WI38 (cell line): Measurements from ENCODE around the gene SPARC.
"Not testable (repeated sequence)": the region's sequence is repeated elsewhere in the genome, so short reads cannot be mapped to it uniquely, and the experiment has no call there.

Source experiments
- H3K4me3 ChIP-seq: 2 replicates; pipeline ENCODE4 v1.5.1; 2011; ENCODE audit warnings: low read depth, mild to moderate bottlenecking, control low read depth, low read length
- TF ChIP-seq, protein P1 (sequence below): IDR thresholded peaks from 2 replicates; pipeline ENCODE4 v1.5.1; 2012; ENCODE audit warnings: low read depth, mild to moderate bottlenecking, control low read depth, low read length

Gene SPARC

DNA sequence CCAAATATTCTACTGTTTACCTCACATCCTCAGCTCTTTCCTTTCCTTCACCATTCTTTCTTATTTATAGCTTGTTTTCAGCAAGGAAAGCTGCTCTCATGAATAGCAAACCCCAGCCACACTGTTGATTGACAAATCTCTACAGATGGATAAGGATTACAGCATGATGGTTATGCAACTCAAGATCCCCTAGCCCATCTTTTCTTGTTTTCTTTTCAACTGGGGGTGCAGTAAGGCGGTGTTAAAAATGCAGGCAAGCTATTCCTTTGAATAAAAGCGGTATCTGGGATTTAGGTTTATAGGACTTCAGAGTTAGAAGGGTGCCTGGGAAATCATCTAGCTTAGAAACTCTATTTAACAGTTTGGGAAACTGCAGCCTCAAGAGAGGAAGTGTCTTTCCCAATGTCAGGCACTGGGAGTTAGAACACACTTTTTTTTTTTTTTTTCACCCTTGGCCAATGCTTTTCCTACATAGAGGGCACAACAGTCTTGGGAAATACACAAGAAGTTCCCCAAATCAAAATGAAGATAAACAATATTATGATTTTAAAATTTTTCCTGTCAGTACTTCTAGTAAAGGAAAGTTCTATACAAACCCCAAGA is 2.6 kb downstream of the SPARC start:
- TF ChIP-seq, protein P1, sequence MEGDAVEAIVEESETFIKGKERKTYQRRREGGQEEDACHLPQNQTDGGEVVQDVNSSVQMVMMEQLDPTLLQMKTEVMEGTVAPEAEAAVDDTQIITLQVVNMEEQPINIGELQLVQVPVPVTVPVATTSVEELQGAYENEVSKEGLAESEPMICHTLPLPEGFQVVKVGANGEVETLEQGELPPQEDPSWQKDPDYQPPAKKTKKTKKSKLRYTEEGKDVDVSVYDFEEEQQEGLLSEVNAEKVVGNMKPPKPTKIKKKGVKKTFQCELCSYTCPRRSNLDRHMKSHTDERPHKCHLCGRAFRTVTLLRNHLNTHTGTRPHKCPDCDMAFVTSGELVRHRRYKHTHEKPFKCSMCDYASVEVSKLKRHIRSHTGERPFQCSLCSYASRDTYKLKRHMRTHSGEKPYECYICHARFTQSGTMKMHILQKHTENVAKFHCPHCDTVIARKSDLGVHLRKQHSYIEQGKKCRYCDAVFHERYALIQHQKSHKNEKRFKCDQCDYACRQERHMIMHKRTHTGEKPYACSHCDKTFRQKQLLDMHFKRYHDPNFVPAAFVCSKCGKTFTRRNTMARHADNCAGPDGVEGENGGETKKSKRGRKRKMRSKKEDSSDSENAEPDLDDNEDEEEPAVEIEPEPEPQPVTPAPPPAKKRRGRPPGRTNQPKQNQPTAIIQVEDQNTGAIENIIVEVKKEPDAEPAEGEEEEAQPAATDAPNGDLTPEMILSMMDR = no peak
- peak overlapping the region; percentile 100 for H3K4me3 ChIP-seq

DNA sequence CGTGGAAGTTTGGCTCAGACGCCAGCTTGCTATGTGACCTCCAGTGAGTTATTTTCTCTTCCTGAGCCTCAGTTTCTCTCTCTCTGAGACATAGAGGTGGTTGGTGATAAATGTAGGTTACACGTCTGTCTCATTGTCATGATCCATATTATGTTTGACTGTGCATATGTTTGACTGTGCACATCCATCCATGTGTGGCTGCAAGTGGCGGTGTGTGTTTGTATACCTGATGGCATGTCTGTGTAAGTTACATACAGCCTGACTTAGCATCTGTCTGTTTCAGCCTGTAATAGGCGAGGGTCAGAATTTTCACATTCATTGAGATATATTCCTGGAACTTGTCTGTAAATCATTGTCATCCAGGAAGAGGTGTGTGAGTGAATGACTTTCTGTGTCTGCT is 3.3 kb downstream of the SPARC start:
- peak overlapping the region; percentile 100 for H3K4me3 ChIP-seq

DNA sequence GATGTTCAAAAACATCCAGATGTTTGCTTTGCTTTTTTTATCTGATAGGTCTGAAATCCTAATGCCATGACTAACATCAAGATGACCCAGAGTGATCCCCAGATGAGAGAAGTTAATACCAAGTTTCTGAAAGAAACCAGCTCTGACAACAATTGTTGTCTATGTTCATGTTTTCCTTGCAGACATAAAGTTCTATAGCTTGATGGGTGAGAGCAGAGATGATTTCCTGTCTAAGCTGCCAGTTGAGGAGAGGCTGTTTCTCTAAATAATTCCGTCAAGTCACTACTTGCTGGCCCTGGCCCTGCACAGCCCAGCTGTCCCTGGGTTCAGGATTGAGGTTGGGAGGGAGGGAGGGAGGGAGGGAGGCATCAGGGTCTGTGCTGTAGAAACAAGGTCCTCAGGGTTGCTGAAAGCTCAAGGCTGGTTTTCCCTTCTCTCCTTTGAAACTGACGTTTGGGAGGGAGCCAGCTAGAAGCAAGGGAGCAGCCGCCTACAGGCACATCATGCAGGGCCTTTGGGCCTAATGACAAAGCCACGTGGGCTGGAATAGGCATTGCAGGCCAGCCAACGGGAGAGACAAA is 3.9 kb downstream of the SPARC start:
- TF ChIP-seq, protein P1 = no peak
- H3K4me3 ChIP-seq = peak overlapping the region; percentile 100

More for the DNA sequence above, 3.3 kb downstream of the SPARC start:
- TF ChIP-seq, protein P1 = no peak

DNA sequence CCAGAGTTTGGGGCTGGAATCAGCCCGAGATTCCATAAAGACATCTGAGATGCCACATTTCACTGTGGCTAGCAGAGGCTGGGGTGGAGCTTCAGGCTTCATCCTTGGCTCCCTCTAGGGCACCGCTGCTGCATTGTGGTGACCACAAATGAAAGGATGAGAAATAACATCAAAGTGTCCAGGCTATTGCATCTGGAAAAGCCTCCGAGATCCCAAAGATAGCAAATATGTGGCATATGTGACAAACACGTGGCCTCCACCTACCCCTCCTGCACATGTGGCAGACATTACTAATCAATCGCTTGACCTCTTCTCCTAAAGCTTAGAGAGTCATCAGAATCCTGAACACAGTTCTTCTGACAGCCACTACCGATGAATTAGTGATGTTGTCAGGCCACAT is 4.5 kb downstream of the SPARC start:
- H3K4me3 ChIP-seq = peak overlapping the region; percentile 23
- TF ChIP-seq, protein P1 = no peak

DNA sequence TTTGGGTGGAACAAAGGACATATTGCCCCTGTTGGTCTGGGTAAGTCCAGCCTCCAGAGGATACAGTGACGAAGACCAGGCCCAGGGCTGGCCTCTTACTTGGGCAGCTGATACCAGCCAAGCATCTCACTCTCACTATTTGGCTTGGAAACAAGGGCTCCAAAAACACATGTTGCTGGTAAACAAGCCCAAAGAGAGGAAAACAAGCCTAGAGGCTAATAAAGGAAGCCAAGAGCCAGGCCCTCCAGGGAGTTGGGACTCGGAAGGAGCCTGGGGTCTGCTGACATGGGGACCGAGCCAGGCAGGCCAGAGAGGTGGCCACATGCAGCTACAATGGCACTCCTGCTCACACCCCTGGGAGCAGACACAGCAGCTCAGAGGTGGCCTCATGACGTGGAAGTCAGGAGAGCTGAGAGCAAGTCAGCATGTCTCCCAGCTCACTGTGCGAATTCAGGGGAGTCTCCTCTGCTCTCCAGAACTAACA is 5.7 kb downstream of the SPARC start:
- TF ChIP-seq, protein P1 = no peak
- peak overlapping the region; percentile 2 for H3K4me3 ChIP-seq

DNA sequence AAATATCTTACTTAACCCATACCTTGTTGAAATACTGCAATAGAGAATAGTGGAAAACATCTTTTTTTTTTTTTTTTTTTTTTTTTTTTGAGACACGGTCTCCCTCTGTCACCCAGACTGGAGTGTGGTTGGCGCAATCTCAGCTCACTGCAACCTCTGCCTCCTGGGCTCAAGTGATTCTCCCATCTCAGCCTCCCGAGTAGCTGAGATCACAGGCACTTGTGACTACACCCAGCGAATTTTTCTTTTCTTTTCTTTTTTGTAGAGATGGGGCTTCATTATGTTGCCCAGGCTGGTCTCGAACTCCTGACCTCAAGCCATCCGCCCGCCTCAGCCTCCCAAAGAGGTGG is 6.6 kb downstream of the SPARC start:
- H3K4me3 ChIP-seq = not testable (repeated sequence)

DNA sequence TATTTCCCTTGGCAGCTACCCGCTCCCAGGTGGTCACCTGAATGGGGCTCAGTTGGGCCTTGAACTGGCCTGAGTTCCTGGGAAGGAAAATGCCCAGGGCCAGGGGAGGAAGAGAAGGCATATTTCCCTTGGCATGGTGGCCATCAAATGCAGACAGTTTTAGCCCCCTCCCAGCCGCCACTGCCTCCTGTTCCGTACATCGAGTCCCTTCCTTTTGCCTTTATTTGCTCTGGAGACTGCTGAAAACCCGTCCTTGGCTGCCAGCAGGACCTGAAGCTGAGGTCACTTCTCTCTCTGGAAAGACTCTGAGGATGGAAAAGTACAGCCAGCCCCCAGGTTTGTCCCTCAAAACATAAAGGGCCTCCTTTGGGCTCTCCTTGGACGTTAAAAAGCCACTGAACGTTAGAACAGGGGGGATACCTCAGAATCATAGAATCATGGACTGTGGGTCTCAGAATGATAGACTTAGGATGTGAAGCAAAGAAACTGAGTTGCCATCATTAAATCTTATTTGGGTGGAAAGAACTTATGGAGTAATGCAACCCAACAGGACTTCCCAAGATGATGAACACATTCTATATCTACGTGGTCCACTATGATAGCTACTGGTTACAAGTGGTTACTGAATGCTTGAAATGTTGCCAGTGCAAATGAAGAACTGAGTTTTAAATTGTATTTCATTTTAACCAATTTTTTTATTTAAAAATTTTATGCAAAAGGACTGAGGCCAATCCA is 7.1 kb downstream of the SPARC start:
- TF ChIP-seq, protein P1 = no peak

More for the DNA sequence above, 7.1 kb downstream of the SPARC start:
- 0 out of 2 replicates have a peak overlapping the region, but pooled peaks have one; percentile 5 for H3K4me3 ChIP-seq
